Liver (tissue), 9 donors: ENCODE data around the gene ANKS1A. TPM values are rescaled to one million over a fixed set of nuclear protein-coding genes. Genes with fewer than 3 reads are reported as not detected.

Experiments
- DNase-seq: peaks from one replicate; pipeline ENCODE4 v3.0.0-alpha.2; 2017; ENCODE audit warnings: low spot score
- H3K27ac ChIP-seq, 2 donors: one replicate each; pipeline ENCODE4 v1.7.0; 2013; ENCODE audit warnings: inconsistent platforms in 2 of 2, low read length in 2 of 2, control low read depth in 1 of 2, low read depth in 1 of 2, mild to moderate bottlenecking in 1 of 2
- H3K27me3 ChIP-seq, 4 donors: one replicate each; pipeline versions ENCODE4 v1.6.1 to v1.7.0; 2013; ENCODE audit warnings: low read length in 3 of 4, inconsistent platforms in 1 of 4, mild to moderate bottlenecking in 1 of 4, moderate library complexity in 1 of 4; ENCODE audit not compliant: control insufficient read depth in 4 of 4, insufficient read depth in 4 of 4
- H3K36me3 ChIP-seq, 4 donors: one replicate each; pipeline versions ENCODE4 v1.6.1 to v1.7.0; 2013; ENCODE audit warnings: low read length in 3 of 4, mild to moderate bottlenecking in 3 of 4, low read depth in 1 of 4, moderate library complexity in 1 of 4; ENCODE audit not compliant: control insufficient read depth in 4 of 4, insufficient read depth in 3 of 4
- H3K4me1 ChIP-seq, 4 donors: one replicate each; pipeline versions ENCODE4 v1.6.1 to v1.7.0; 2013; ENCODE audit warnings: low read length in 3 of 4, mild to moderate bottlenecking in 3 of 4, moderate library complexity in 1 of 4; ENCODE audit not compliant: control insufficient read depth in 4 of 4, insufficient read depth in 4 of 4
- H3K4me3 ChIP-seq, 3 donors: one replicate each; pipeline versions ENCODE4 v1.6.1 to v1.7.0; 2013; ENCODE audit warnings: low read length in 3 of 3, control low read depth in 1 of 3, low read depth in 1 of 3, mild to moderate bottlenecking in 1 of 3
- H3K9ac ChIP-seq, 2 donors: one replicate each; pipeline ENCODE4 v1.7.0; 2013; ENCODE audit warnings: low read length in 2 of 2, mild to moderate bottlenecking in 2 of 2, moderate library complexity in 2 of 2, control low read depth in 1 of 2, low read depth in 1 of 2
- H3K9me3 ChIP-seq, 4 donors: one replicate each; pipeline versions ENCODE4 v1.6.1 to v1.7.0; 2013; ENCODE audit warnings: low read length in 3 of 4; ENCODE audit not compliant: control insufficient read depth in 4 of 4
- EGR1 ChIP-seq, 2 donors: IDR thresholded peaks; 2 replicates each; pipeline ENCODE4 v1.6.1; 2016 to 2018; ENCODE audit warnings: antibody characterized with exemption in 2 of 2, low read depth in 2 of 2
- FOXA1 ChIP-seq: IDR thresholded peaks from 2 replicates; pipeline ENCODE4 v1.6.1; 2016; ENCODE audit warnings: antibody characterized with exemption
- FOXA2 ChIP-seq: IDR thresholded peaks from 2 replicates; pipeline ENCODE4 v1.6.1; 2016; ENCODE audit warnings: antibody characterized with exemption
- GABPA ChIP-seq, 2 donors: IDR thresholded peaks in 1 of 2; conservative IDR thresholded peaks in 1 of 2; 2 replicates each; pipeline ENCODE4 v1.6.1; 2016; ENCODE audit warnings: antibody characterized with exemption in 2 of 2, mild to moderate bottlenecking in 1 of 2, moderate library complexity in 1 of 2
- HNF4A ChIP-seq, 2 donors: conservative IDR thresholded peaks; 2 replicates each; pipeline ENCODE4 v1.6.1; 2016; ENCODE audit warnings: antibody characterized with exemption in 2 of 2, mild to moderate bottlenecking in 2 of 2
- HNF4G ChIP-seq: IDR thresholded peaks from 2 replicates; pipeline ENCODE4 v1.6.1; 2016; ENCODE audit warnings: antibody characterized with exemption
- JUND ChIP-seq, 2 donors: IDR thresholded peaks; 2 replicates each; pipeline ENCODE4 v1.6.1; 2016; ENCODE audit warnings: antibody characterized with exemption in 2 of 2
- NR2F2 ChIP-seq: IDR thresholded peaks from 2 replicates; pipeline ENCODE4 v1.6.1; 2016; ENCODE audit warnings: antibody characterized with exemption
- RAD21 ChIP-seq, 2 donors: IDR thresholded peaks; 2 replicates each; pipeline ENCODE4 v1.6.1; 2016; ENCODE audit warnings: antibody characterized with exemption in 2 of 2, mild to moderate bottlenecking in 2 of 2
- RXRA ChIP-seq, 2 donors: IDR thresholded peaks; 2 replicates each; pipeline ENCODE4 v1.6.1; 2017 to 2018; ENCODE audit warnings: antibody characterized with exemption in 2 of 2, mild to moderate bottlenecking in 1 of 2
- SP1 ChIP-seq: IDR thresholded peaks from 2 replicates; pipeline ENCODE4 v1.6.1; 2018; ENCODE audit warnings: antibody characterized with exemption, mild to moderate bottlenecking
- TAF1 ChIP-seq: conservative IDR thresholded peaks from 2 replicates; pipeline ENCODE4 v1.6.1; 2016; ENCODE audit warnings: antibody characterized with exemption, mild to moderate bottlenecking
- YY1 ChIP-seq: IDR thresholded peaks from 2 replicates; pipeline ENCODE4 v1.6.1; 2016; ENCODE audit warnings: antibody characterized with exemption, mild to moderate bottlenecking
- WGBS: extraction: QIAGEN DNeasy Blood & Tissue Kit; methylation state at CpG from one replicate; pipeline ENCODE4 v1.1.7; 2013; 5-methylcytosine and 5-hydroxymethylcytosine counted together
- polyA plus RNA-seq, 2 donors: library from polyadenylated mRNA; stranded (reverse) in 1 of 2; unstranded in 1 of 2; fragments of 200-250 nt in 1 of 2; fragments of >200 nt in 1 of 2; fragmentation: Nextera tagmentation in 1 of 2; extraction: Ambion mirVana in 1 of 2; gene quantifications; one replicate each; pipeline versions ENCODE4 v1.2.1 to v1.2.3, GENCODE V29; 2013 to 2015
- total RNA-seq, 2 donors: library from RNA; depleted of rRNA; stranded (reverse); fragments of >200 nt; gene quantifications; one replicate each; pipeline ENCODE4 v1.2.3, GENCODE V29; 2014
- TF ChIP-seq, protein P1 (sequence below): IDR thresholded peaks from 2 replicates; pipeline ENCODE4 v1.6.1; 2016; ENCODE audit warnings: antibody characterized with exemption
- TF ChIP-seq, protein P2 (sequence below): fragments of 150-350 bp; IDR thresholded peaks from 2 replicates; pipeline ENCODE4 v1.5.1; 2017; ENCODE audit warnings: improper control_type of control experiment, low read depth, low read length; ENCODE audit not compliant: missing input control
- TF ChIP-seq, protein P3 (sequence below): IDR thresholded peaks from 2 replicates; pipeline ENCODE4 v1.6.1; 2016; ENCODE audit warnings: antibody characterized with exemption
- TF ChIP-seq, protein P4 (sequence below): IDR thresholded peaks from 2 replicates; pipeline ENCODE4 v1.6.1; 2016; ENCODE audit warnings: antibody characterized with exemption
- donor health status: healthy.
- donor health status: healthy.
- donor health status: healthy.
- donor health status: healthy.
- donor health status: healthy.

ANKS1A gene
- total and polyA plus RNA-seq, 4 donors, result 4.3 to 18.7 (median 6.7) TPM

DNA sequence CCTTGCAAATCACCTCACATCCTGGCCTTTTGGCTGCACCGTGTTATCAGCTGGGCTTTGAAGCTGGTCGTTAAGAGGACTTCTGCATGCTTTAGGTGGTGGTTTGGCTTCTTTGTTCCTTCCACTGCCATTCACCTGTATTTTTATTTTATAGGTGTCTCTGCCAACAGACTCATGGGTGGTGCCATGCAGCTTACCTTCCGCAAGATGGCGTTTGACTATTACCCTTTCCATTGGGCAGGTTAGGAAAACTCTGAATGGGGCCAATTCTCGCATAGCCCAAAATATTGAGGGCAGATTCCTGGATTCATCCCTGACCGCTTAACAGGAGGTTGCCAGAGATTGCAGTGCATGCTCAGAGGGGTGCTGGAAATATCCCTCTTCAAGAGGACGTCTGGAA, 33.6 kb upstream of the ANKS1A start:
- no peak for TF ChIP-seq HNF4G
- WGBS, result 93% methylated on average over 7 of the region's 7 CpGs
- no peak for DNase-seq
- H3K27me3 ChIP-seq, result no peaks in the 10 kb centered on the region
- H3K4me3 ChIP-seq, result no peak overlapping the region
- H3K9ac ChIP-seq, result no peak overlapping the region
- H3K27ac ChIP-seq, result no peak overlapping the region
- H3K36me3 ChIP-seq, result peaks cover 8 to 66% (median 58%) of the 10 kb centered on the region in 4 donors
- H3K9me3 ChIP-seq, result no peaks in the 10 kb centered on the region
- no peaks in the 10 kb centered on the region for H3K4me1 ChIP-seq

DNA sequence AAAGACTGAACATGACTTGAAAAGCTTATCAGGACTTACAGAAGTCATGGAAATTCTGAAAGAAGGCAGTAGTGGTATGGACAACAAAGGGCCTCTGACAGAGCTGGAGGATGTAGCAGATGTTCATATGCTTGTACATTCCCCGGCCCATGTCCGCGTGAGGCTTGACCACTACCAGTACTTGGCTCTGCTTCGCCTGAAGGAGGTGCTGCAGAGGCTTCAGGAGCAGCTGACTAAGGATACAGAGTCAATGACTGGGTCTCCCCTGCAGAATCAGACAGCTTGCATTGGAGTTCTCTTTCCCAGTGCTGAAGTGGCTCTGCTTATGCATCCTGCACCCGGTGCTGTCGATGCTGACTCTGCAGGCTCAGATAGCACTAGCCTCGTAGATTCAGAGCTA, 30.4 kb upstream of the ANKS1A start:
- Histone ChIP-seq H3K9me3 (no peaks in the 10 kb centered on the region), H3K4me3 (no peak overlapping the region), H3K36me3 (peaks cover 8 to 60% (median 51%) of the 10 kb centered on the region in 4 donors), H3K27me3 (no peaks in the 10 kb centered on the region), H3K27ac (no peak overlapping the region), H3K9ac (no peak overlapping the region), H3K4me1 (no peaks in the 10 kb centered on the region)
- 89% methylated on average over 7 of the region's 7 CpGs for WGBS
- DNase-seq, result no peak
- no peak for TF ChIP-seq FOXA2
- TF ChIP-seq JUND (IDR thresholded peaks at IDR 0.05), result no peak
- no peak for TF ChIP-seq GABPA (IDR thresholded peaks at IDR 0.05 in 1 of 2, conservative IDR thresholded peaks at IDR 0.05 in 1 of 2)
- TF ChIP-seq RAD21 (IDR thresholded peaks at IDR 0.05), result no peak
- no peak for TF ChIP-seq YY1
- TF ChIP-seq, protein P1, sequence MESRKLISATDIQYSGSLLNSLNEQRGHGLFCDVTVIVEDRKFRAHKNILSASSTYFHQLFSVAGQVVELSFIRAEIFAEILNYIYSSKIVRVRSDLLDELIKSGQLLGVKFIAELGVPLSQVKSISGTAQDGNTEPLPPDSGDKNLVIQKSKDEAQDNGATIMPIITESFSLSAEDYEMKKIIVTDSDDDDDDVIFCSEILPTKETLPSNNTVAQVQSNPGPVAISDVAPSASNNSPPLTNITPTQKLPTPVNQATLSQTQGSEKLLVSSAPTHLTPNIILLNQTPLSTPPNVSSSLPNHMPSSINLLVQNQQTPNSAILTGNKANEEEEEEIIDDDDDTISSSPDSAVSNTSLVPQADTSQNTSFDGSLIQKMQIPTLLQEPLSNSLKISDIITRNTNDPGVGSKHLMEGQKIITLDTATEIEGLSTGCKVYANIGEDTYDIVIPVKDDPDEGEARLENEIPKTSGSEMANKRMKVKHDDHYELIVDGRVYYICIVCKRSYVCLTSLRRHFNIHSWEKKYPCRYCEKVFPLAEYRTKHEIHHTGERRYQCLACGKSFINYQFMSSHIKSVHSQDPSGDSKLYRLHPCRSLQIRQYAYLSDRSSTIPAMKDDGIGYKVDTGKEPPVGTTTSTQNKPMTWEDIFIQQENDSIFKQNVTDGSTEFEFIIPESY, result no peak
- no peak for TF ChIP-seq SP1
- TF ChIP-seq, protein P2, sequence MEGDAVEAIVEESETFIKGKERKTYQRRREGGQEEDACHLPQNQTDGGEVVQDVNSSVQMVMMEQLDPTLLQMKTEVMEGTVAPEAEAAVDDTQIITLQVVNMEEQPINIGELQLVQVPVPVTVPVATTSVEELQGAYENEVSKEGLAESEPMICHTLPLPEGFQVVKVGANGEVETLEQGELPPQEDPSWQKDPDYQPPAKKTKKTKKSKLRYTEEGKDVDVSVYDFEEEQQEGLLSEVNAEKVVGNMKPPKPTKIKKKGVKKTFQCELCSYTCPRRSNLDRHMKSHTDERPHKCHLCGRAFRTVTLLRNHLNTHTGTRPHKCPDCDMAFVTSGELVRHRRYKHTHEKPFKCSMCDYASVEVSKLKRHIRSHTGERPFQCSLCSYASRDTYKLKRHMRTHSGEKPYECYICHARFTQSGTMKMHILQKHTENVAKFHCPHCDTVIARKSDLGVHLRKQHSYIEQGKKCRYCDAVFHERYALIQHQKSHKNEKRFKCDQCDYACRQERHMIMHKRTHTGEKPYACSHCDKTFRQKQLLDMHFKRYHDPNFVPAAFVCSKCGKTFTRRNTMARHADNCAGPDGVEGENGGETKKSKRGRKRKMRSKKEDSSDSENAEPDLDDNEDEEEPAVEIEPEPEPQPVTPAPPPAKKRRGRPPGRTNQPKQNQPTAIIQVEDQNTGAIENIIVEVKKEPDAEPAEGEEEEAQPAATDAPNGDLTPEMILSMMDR, result no peak
- TF ChIP-seq TAF1, result no peak
- no peak for TF ChIP-seq FOXA1
- no peak for TF ChIP-seq EGR1 (IDR thresholded peaks at IDR 0.05; ENCODE audit: low read depth in 2 of 2)
- TF ChIP-seq NR2F2, result no peak
- TF ChIP-seq RXRA (IDR thresholded peaks at IDR 0.05), result no peak
- no peak for TF ChIP-seq HNF4G
- TF ChIP-seq, protein P3, sequence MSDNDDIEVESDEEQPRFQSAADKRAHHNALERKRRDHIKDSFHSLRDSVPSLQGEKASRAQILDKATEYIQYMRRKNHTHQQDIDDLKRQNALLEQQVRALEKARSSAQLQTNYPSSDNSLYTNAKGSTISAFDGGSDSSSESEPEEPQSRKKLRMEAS, result no peak
- TF ChIP-seq, protein P4, sequence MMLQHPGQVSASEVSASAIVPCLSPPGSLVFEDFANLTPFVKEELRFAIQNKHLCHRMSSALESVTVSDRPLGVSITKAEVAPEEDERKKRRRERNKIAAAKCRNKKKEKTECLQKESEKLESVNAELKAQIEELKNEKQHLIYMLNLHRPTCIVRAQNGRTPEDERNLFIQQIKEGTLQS, result no peak

DNA sequence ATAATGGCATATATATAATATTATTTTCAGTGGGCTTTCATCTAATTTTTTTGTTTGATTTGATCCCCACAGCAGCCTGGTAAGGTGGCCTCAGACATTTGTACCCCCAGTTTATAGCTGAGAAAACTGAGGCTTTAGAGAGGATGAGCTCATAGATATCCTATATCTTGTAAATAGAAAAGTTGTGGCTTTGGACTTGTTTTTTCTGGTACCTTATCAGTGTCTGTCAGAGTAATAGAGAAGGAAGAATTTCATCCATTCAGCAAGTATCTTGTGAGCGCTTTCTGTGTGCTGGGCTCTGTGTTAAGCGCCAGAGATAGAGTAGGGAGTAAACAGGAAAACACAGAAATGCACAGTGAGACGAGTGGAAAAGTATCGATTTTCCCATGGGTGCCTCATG, 29.1 kb upstream of the ANKS1A start:
- TF ChIP-seq YY1 (no peak), RAD21 (IDR thresholded peaks at IDR 0.05) (peak in 1 of 2 donors; percentile 10), FOXA1 (no peak), HNF4A (conservative IDR thresholded peaks at IDR 0.05) (no peak)
- no peak for DNase-seq
- 84% methylated on average over 4 of the region's 4 CpGs for WGBS
- Histone ChIP-seq H3K27ac (no peak overlapping the region), H3K36me3 (peaks cover 8 to 62% (median 53%) of the 10 kb centered on the region in 4 donors), H3K9ac (no peak overlapping the region), H3K4me3 (no peak overlapping the region), H3K4me1 (no peaks in the 10 kb centered on the region), H3K9me3 (no peaks in the 10 kb centered on the region), H3K27me3 (no peaks in the 10 kb centered on the region)
